Trophoblast cell (in vitro differentiated cells and primary cell): ENCODE data around the gene DCUN1D4.
"Not testable (repeated sequence)": the region's sequence is repeated elsewhere in the genome, so short reads cannot be mapped to it uniquely, and the experiment has no call there.

ENCODE experiments used
- DNase-seq, 2 donors: peaks; one replicate each; pipeline ENCODE4 v3.0.0-alpha.2; 2016
- H2AFZ ChIP-seq: 2 replicates; pipeline ENCODE4 v1.6.1; 2013; ENCODE audit warnings: low read length, moderate library complexity, mild to moderate bottlenecking; ENCODE audit not compliant: insufficient read depth, poor library complexity
- H2AK5ac ChIP-seq: 2 replicates; pipeline ENCODE4 v1.6.1; 2013; ENCODE audit warnings: mild to moderate bottlenecking, low read length
- H2BK120ac ChIP-seq: 2 replicates; pipeline ENCODE4 v1.6.1; 2013; ENCODE audit warnings: low read length, mild to moderate bottlenecking, moderate library complexity; ENCODE audit not compliant: insufficient read depth, poor library complexity
- H2BK12ac ChIP-seq: 2 replicates; pipeline ENCODE4 v1.6.1; 2013; ENCODE audit warnings: mild to moderate bottlenecking, low read length, moderate library complexity
- H2BK5ac ChIP-seq: 2 replicates; pipeline ENCODE4 v1.6.1; 2013; ENCODE audit warnings: low read length, low read depth, moderate library complexity, mild to moderate bottlenecking; ENCODE audit not compliant: poor library complexity
- H3K14ac ChIP-seq: 2 replicates; pipeline ENCODE4 v1.6.1; 2013; ENCODE audit warnings: mild to moderate bottlenecking, low read length
- H3K18ac ChIP-seq: 2 replicates; pipeline ENCODE4 v1.6.1; 2013; ENCODE audit warnings: mild to moderate bottlenecking, low read length
- H3K23ac ChIP-seq: 2 replicates; pipeline ENCODE4 v1.6.1; 2013; ENCODE audit warnings: low read length
- H3K27ac ChIP-seq: 2 replicates; pipeline ENCODE4 v1.5.1; 2013; ENCODE audit warnings: low read depth, mild to moderate bottlenecking, inconsistent platforms, low read length, moderate library complexity
- H3K27me3 ChIP-seq: 2 replicates; pipeline ENCODE4 v1.6.1; 2013; ENCODE audit warnings: inconsistent platforms, mild to moderate bottlenecking, low read length, moderate library complexity; ENCODE audit not compliant: insufficient read depth
- H3K36me3 ChIP-seq, 2 experiments: 1 replicate in 1 of 2; 2 replicates in 1 of 2; pipeline ENCODE4 v1.6.1; 2013; ENCODE audit warnings: low read length in 2 of 2, mild to moderate bottlenecking in 2 of 2, moderate library complexity in 1 of 2; ENCODE audit not compliant: insufficient read depth in 2 of 2, control insufficient read depth in 1 of 2
- H3K4ac ChIP-seq: 2 replicates; pipeline ENCODE4 v1.6.1; 2013; ENCODE audit warnings: low read depth, mild to moderate bottlenecking, low read length, moderate library complexity
- H3K4me1 ChIP-seq, 2 experiments: 1 replicate in 1 of 2; 2 replicates in 1 of 2; pipeline ENCODE4 v1.6.1; 2013; ENCODE audit warnings: low read length in 2 of 2, mild to moderate bottlenecking in 2 of 2, moderate library complexity in 1 of 2; ENCODE audit not compliant: insufficient read depth in 2 of 2, control insufficient read depth in 1 of 2
- H3K4me2 ChIP-seq: 2 replicates; pipeline ENCODE4 v1.6.1; 2013; ENCODE audit warnings: inconsistent platforms, mild to moderate bottlenecking, low read length, moderate library complexity
- H3K4me3 ChIP-seq: 2 replicates; pipeline ENCODE4 v1.5.1; 2013; ENCODE audit warnings: mild to moderate bottlenecking, low read depth, low read length, inconsistent platforms
- H3K79me1 ChIP-seq: one replicate; pipeline ENCODE4 v1.6.1; 2013; ENCODE audit warnings: low read length
- H3K79me2 ChIP-seq: 2 replicates; pipeline ENCODE4 v1.6.1; 2013; ENCODE audit warnings: low read length, mild to moderate bottlenecking; ENCODE audit not compliant: control insufficient read depth, insufficient read depth, poor library complexity
- H3K9ac ChIP-seq: 2 replicates; pipeline ENCODE4 v1.6.1; 2013; ENCODE audit warnings: mild to moderate bottlenecking, low read length
- H3K9me3 ChIP-seq: 2 replicates; pipeline ENCODE4 v1.6.1; 2013; ENCODE audit warnings: low read depth, mild to moderate bottlenecking, control low read depth, inconsistent platforms, low read length; ENCODE audit not compliant: insufficient read depth
- H4K12ac ChIP-seq: 2 replicates; pipeline ENCODE4 v1.6.1; 2013; ENCODE audit warnings: low read depth, mild to moderate bottlenecking, low read length, moderate library complexity
- H4K8ac ChIP-seq: 2 replicates; pipeline ENCODE4 v1.6.1; 2013; ENCODE audit warnings: low read depth, mild to moderate bottlenecking, low read length, moderate library complexity
- H4K91ac ChIP-seq: one replicate; pipeline ENCODE4 v1.6.1; 2013; ENCODE audit warnings: low read depth, mild to moderate bottlenecking, low read length, moderate library complexity
- WGBS: extraction: QIAGEN DNeasy Blood & Tissue Kit; methylation state at CpG from one replicate; pipeline ENCODE4 v1.1.7; 2013; ENCODE audit warnings: missing lambda C conversion rate; ENCODE audit not compliant: insufficient read length, insufficient coverage; ENCODE audit errors: extremely low coverage; 5-methylcytosine and 5-hydroxymethylcytosine counted together

DCUN1D4 gene

DNA sequence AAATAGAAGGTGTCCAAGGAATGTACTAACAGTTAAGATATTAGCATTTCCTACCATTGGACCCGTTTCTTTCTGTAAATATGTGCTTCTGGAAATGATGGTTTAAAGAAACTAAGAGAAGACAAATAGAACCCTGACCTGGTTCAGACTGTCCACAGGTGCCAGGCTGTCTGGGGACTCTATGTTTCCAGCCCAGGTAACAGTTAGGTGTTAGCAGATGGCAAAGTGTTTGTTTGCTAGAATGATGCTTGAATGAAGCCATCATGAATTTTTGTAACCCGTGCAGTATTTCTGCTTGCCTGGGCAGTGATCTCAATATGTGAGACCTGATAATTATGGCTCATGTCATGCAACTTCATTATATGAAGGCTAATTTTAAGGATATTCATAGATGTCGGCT is 89.7 kb downstream of the DCUN1D4 start:
- no peak overlapping the region for H2AK5ac ChIP-seq
- no CpG with 5 or more reads among the region's 3 CpGs for WGBS
- H3K9me3 ChIP-seq = no peaks in the 10 kb centered on the region
- H3K36me3 ChIP-seq = no peaks in the 10 kb centered on the region
- H2BK120ac ChIP-seq = no peak overlapping the region
- no peak overlapping the region for H2BK12ac ChIP-seq
- no peak overlapping the region for H3K27ac ChIP-seq
- H3K9ac ChIP-seq = no peak overlapping the region
- H2AFZ ChIP-seq = no peak overlapping the region
- H4K91ac ChIP-seq = no peak overlapping the region
- no peak overlapping the region for H4K12ac ChIP-seq
- no peak overlapping the region for H3K4me3 ChIP-seq
- H3K79me2 ChIP-seq = no peaks in the 10 kb centered on the region
- H4K8ac ChIP-seq = no peak overlapping the region
- H3K4me2 ChIP-seq = no peak overlapping the region
- H3K4ac ChIP-seq = no peak overlapping the region
- no peak overlapping the region for H3K23ac ChIP-seq
- H3K79me1 ChIP-seq = no peaks in the 10 kb centered on the region
- H3K18ac ChIP-seq = no peak overlapping the region
- H3K14ac ChIP-seq = no peak overlapping the region
- H2BK5ac ChIP-seq = no peak overlapping the region
- H3K4me1 ChIP-seq = no peaks in the 10 kb centered on the region
- DNase-seq = no peak
- H3K27me3 ChIP-seq = no peaks in the 10 kb centered on the region

- not testable (repeated sequence) for H4K91ac ChIP-seq, H3K4me3 ChIP-seq, H3K79me2 ChIP-seq, H2BK12ac ChIP-seq, H3K79me1 ChIP-seq, H2BK120ac ChIP-seq, H2AFZ ChIP-seq, H3K4me1 ChIP-seq, H4K12ac ChIP-seq, H2AK5ac ChIP-seq, H3K27ac ChIP-seq, H3K36me3 ChIP-seq, H3K4ac ChIP-seq, H4K8ac ChIP-seq, H3K4me2 ChIP-seq, H3K23ac ChIP-seq, H3K9ac ChIP-seq, H3K27me3 ChIP-seq, H3K9me3 ChIP-seq, DNase-seq, H3K18ac ChIP-seq, H2BK5ac ChIP-seq, H3K14ac ChIP-seq
- no CpG with 5 or more reads among the region's 13 CpGs for WGBS
Measured at GRCh38 chr4:51940460-51940859, 97.5 kb downstream of the DCUN1D4 start.

GRCh38 chr4:51942108-51942832 is 99.3 kb downstream of the DCUN1D4 start:
- Histone ChIP-seq H3K4me1 (peaks cover 0 to 3% of the 10 kb centered on the region in 2 experiments), H2AFZ (no peak overlapping the region), H3K4me2 (no peak overlapping the region), H2BK12ac (no peak overlapping the region), H3K4ac (no peak overlapping the region), H2AK5ac (no peak overlapping the region), H3K14ac (no peak overlapping the region), H4K12ac (no peak overlapping the region), H3K79me2 (no peaks in the 10 kb centered on the region), H2BK120ac (no peak overlapping the region), H3K9me3 (peaks cover 9% of the 10 kb centered on the region), H2BK5ac (no peak overlapping the region), H3K27ac (no peak overlapping the region), H3K9ac (no peak overlapping the region), H4K8ac (no peak overlapping the region), H3K4me3 (no peak overlapping the region), H3K18ac (no peak overlapping the region), H3K79me1 (no peaks in the 10 kb centered on the region), H3K36me3 (no peaks in the 10 kb centered on the region), H4K91ac (no peak overlapping the region), H3K27me3 (no peaks in the 10 kb centered on the region), H3K23ac (no peak overlapping the region)
- no CpG with 5 or more reads among the region's 6 CpGs for WGBS
- DNase-seq = no peak

- no peak overlapping the region for H2AK5ac ChIP-seq
- no peak overlapping the region for H2BK5ac ChIP-seq
- no peak overlapping the region for H3K27ac ChIP-seq
- H2BK120ac ChIP-seq = no peak overlapping the region
- no peak overlapping the region for H3K4me2 ChIP-seq
- H4K91ac ChIP-seq = no peak overlapping the region
- H3K23ac ChIP-seq = no peak overlapping the region
- DNase-seq = no peak
- no peak overlapping the region for H3K4me3 ChIP-seq
- no peak overlapping the region for H4K12ac ChIP-seq
- no peak overlapping the region for H2AFZ ChIP-seq
- H3K14ac ChIP-seq = no peak overlapping the region
- H4K8ac ChIP-seq = no peak overlapping the region
- H3K27me3 ChIP-seq = no peaks in the 10 kb centered on the region
- no peak overlapping the region for H3K9ac ChIP-seq
- peaks cover 9% of the 10 kb centered on the region for H3K9me3 ChIP-seq
- H2BK12ac ChIP-seq = no peak overlapping the region
- WGBS = no CpG with 5 or more reads among the region's 2 CpGs
- H3K18ac ChIP-seq = no peak overlapping the region
- H3K4ac ChIP-seq = no peak overlapping the region
- H3K79me2 ChIP-seq = no peaks in the 10 kb centered on the region
- H3K79me1 ChIP-seq = no peaks in the 10 kb centered on the region
- peaks cover 0 to 3% of the 10 kb centered on the region in 2 experiments for H3K4me1 ChIP-seq
- H3K36me3 ChIP-seq = no peaks in the 10 kb centered on the region
Measured at GRCh38 chr4:51942833-51943215, 99.9 kb downstream of the DCUN1D4 start.
